Endodermal cell (in vitro differentiated cells): ENCODE data around the gene PRRC2B. TPM values are rescaled to one million over a fixed set of nuclear protein-coding genes. Genes with fewer than 3 reads are reported as not detected.

ENCODE experiments used
- DNase-seq: peaks from one replicate; pipeline ENCODE4 v3.0.0-alpha.2; 2017
- H3K27ac ChIP-seq: 2 replicates; pipeline ENCODE4 v1.5.1; 2013; ENCODE audit warnings: mild to moderate bottlenecking, low read depth, low read length, moderate library complexity
- H3K27me3 ChIP-seq: 2 replicates; pipeline ENCODE4 v1.6.1; 2013; ENCODE audit warnings: mild to moderate bottlenecking, low read length, moderate library complexity; ENCODE audit not compliant: insufficient read depth, control insufficient read depth, poor library complexity, severe bottlenecking
- H3K36me3 ChIP-seq: 2 replicates; pipeline ENCODE4 v1.7.0; 2013; ENCODE audit warnings: mild to moderate bottlenecking, low read length, moderate library complexity; ENCODE audit not compliant: control insufficient read depth, insufficient read depth
- H3K4me1 ChIP-seq: one replicate; pipeline ENCODE4 v1.7.0; 2013; ENCODE audit warnings: low read length; ENCODE audit not compliant: control insufficient read depth, insufficient read depth
- H3K4me3 ChIP-seq: 2 replicates; pipeline ENCODE4 v1.5.1; 2013; ENCODE audit warnings: mild to moderate bottlenecking, low read length, moderate library complexity
- H3K9ac ChIP-seq: 2 replicates; pipeline ENCODE4 v1.6.1; 2013; ENCODE audit warnings: mild to moderate bottlenecking, low read length, moderate library complexity; ENCODE audit not compliant: poor library complexity, severe bottlenecking; ENCODE audit errors: extremely low read depth
- H3K9me3 ChIP-seq: 2 replicates; pipeline ENCODE4 v1.6.1; 2013; ENCODE audit warnings: mild to moderate bottlenecking, low read length, moderate library complexity; ENCODE audit not compliant: control insufficient read depth
- H3K27ac Mint-ChIP-seq: 2 replicates; pipeline ENCODE4 v1.8.0; 2020; ENCODE audit warnings: mixed read lengths
- H3K27me3 Mint-ChIP-seq: 2 replicates; pipeline ENCODE4 v1.8.0; 2021; ENCODE audit warnings: mild to moderate bottlenecking, mixed read lengths; ENCODE audit not compliant: insufficient read depth
- H3K36me3 Mint-ChIP-seq: 2 replicates; pipeline ENCODE4 v1.8.0; 2020; ENCODE audit warnings: low read depth, mixed read lengths
- H3K4me1 Mint-ChIP-seq: 2 replicates; pipeline ENCODE4 v1.8.0; 2020; ENCODE audit warnings: mixed read lengths
- H3K4me3 Mint-ChIP-seq: 2 replicates; pipeline ENCODE4 v1.8.0; 2020; ENCODE audit warnings: mild to moderate bottlenecking, moderate library complexity, mixed read lengths
- H3K9me3 Mint-ChIP-seq: 2 replicates; pipeline ENCODE4 v1.8.0; 2020; ENCODE audit warnings: mild to moderate bottlenecking, mixed read lengths
- WGBS, 2 experiments: methylation state at CpG; one replicate each; pipeline versions ENCODE4 v1.1.5 to v1.1.7; 2013; ENCODE audit warnings: missing lambda C conversion rate in 2 of 2, mixed read lengths in 1 of 2; ENCODE audit not compliant: insufficient coverage in 1 of 2, insufficient read length in 1 of 2; 5-methylcytosine and 5-hydroxymethylcytosine counted together
- total RNA-seq, 2 donors: library from RNA; stranded (reverse); fragmentation: NEBNext Ultra II Directional in 1 of 2; extraction: Animal tissue kit (Norgen Biotek cat#: 25700) in 1 of 2; gene quantifications; 2 replicates in 1 of 2; 3 replicates in 1 of 2; pipeline ENCODE4 v1.2.1, GENCODE V29; 2021
- TF ChIP-seq, protein P1 (sequence below): fragments of 200-600 bp; sonication (generic); conservative IDR thresholded peaks from 2 replicates; pipeline ENCODE4 v1.5.0; 2021; ENCODE audit warnings: antibody characterized with exemption, mild to moderate bottlenecking

PRRC2B gene
- total RNA-seq, 2 donors from 2014 or later, result 309 to 334 TPM

DNA sequence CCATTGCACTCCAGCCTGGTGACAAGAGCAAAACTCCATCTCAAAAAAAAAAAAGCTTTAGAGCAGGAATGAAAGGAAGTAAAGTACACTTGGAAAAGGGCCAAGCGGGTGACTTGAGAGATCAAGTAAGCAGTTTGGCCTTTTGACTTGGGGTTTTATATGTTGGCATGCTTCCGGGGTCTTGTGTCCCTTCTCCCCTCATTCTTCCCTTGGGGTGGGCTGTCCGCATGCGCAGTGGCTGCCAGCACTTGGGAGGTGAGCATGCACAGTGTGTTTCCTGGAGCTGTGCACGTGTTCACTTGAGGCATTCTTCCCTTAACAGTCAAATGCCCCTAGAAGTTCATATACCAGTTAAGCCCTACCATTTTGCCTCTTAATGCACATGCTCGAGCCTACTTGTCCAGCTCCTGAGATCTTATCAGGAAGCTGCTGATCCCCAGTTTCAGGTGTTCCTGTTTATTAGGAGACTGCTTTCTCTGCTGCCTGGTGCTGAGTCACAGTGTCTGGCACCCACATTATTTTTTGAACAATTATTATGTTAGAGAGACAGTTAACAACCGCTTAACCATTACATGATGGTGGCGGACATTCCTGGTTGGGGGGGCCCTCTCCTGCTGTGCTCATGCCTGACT, 32.6 kb upstream of the PRRC2B start:
- Histone ChIP-seq H3K4me3 (no peak overlapping the region), H3K4me1 (no peaks in the 10 kb centered on the region), H3K27me3 (no peaks in the 10 kb centered on the region), H3K9ac (no peak overlapping the region), H3K36me3 (no peaks in the 10 kb centered on the region), H3K27ac (no peak overlapping the region), H3K9me3 (no peaks in the 10 kb centered on the region)
- H3K9me3 Mint-ChIP-seq, result no peaks in the 10 kb centered on the region
- no peak overlapping the region for H3K4me3 Mint-ChIP-seq
- H3K36me3 Mint-ChIP-seq, result no peaks in the 10 kb centered on the region
- DNase-seq, result no peak
- TF ChIP-seq, protein P1, sequence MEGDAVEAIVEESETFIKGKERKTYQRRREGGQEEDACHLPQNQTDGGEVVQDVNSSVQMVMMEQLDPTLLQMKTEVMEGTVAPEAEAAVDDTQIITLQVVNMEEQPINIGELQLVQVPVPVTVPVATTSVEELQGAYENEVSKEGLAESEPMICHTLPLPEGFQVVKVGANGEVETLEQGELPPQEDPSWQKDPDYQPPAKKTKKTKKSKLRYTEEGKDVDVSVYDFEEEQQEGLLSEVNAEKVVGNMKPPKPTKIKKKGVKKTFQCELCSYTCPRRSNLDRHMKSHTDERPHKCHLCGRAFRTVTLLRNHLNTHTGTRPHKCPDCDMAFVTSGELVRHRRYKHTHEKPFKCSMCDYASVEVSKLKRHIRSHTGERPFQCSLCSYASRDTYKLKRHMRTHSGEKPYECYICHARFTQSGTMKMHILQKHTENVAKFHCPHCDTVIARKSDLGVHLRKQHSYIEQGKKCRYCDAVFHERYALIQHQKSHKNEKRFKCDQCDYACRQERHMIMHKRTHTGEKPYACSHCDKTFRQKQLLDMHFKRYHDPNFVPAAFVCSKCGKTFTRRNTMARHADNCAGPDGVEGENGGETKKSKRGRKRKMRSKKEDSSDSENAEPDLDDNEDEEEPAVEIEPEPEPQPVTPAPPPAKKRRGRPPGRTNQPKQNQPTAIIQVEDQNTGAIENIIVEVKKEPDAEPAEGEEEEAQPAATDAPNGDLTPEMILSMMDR, result no peak
- WGBS, 2 experiments, result 89 to 94% methylated on average over 6 to 8 of the region's 8 CpGs
- no peaks in the 10 kb centered on the region for H3K27me3 Mint-ChIP-seq
- no peak overlapping the region for H3K27ac Mint-ChIP-seq
- peaks cover 16% of the 10 kb centered on the region for H3K4me1 Mint-ChIP-seq

DNA sequence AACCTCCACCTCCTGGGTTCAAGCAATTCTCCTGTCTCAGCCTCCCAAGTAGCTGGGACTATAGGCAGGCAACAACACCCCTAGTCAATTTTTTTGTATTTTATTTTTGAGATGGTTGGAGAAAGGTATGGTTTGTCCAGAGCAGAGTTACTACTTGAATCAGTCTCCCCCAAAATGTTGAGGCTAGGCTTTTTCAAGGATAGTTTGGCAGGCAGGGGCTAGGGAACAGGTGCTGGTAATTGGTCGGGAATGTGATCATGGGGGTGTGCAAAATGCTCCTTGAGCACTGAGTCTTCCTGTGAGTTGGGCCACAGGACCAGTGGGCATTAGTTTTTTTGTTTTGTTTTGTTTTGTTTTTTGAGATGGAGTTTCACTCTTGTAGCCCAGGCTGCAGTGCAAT, 28.3 kb upstream of the PRRC2B start:
- Mint-ChIP-seq H3K4me1 (peaks cover 11% of the 10 kb centered on the region), H3K9me3 (no peaks in the 10 kb centered on the region), H3K27ac (no peak overlapping the region), H3K27me3 (no peaks in the 10 kb centered on the region), H3K4me3 (no peak overlapping the region), H3K36me3 (no peaks in the 10 kb centered on the region)
- H3K36me3 ChIP-seq, result no peaks in the 10 kb centered on the region
- H3K27ac ChIP-seq, result no peak overlapping the region
- no peak overlapping the region for H3K9ac ChIP-seq
- WGBS, 2 experiments, result 88 to 100% methylated on average over 1 of the region's 1 CpG
- H3K9me3 ChIP-seq, result no peaks in the 10 kb centered on the region
- TF ChIP-seq, protein P1, result no peak
- DNase-seq, result no peak
- no peak overlapping the region for H3K4me3 ChIP-seq
- H3K4me1 ChIP-seq, result no peaks in the 10 kb centered on the region
- H3K27me3 ChIP-seq, result no peaks in the 10 kb centered on the region

DNA sequence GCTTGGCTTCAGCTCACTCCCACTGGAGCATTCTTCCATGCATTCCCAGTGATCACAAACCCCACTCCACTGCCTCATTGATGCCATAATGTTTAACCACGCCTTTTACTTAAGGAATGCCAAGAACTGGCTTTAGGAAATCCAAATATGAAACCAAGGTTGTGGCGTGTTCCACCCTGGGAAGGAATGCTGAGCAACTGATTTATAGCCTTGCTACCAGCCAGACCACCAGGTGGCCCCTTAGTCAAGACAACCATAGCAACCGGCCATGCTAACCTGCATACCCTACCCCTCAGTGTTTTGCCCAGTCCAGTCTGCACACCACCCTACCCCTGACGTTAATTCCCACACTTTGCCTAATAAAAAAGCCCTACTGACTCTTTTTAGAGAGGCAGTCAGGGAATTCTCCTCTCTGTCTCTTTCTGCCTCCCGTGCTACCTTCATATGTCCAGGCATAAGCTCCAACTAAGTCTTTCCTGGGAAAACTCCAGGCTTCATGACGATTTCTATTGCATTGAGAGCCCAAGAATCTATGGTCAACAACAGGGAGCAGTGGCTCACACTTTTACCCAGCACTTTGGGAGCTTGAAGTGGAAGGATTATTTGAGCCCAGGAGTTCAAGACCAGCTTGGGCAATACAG, 27.0 kb upstream of the PRRC2B start:
- no peaks in the 10 kb centered on the region for H3K4me1 ChIP-seq
- H3K4me3 ChIP-seq, result no peak overlapping the region
- Mint-ChIP-seq H3K9me3 (no peaks in the 10 kb centered on the region), H3K4me3 (no peak overlapping the region), H3K4me1 (peaks cover 6% of the 10 kb centered on the region), H3K27me3 (no peaks in the 10 kb centered on the region), H3K36me3 (no peaks in the 10 kb centered on the region), H3K27ac (peak overlapping the region; percentile 64)
- no peaks in the 10 kb centered on the region for H3K36me3 ChIP-seq
- H3K9ac ChIP-seq, result no peak overlapping the region
- H3K27me3 ChIP-seq, result no peaks in the 10 kb centered on the region
- H3K27ac ChIP-seq, result no peak overlapping the region
- TF ChIP-seq, protein P1, result peak; percentile 75
- WGBS, 2 experiments, result 65 to 73% methylated on average over 5 to 6 of the region's 6 CpGs
- H3K9me3 ChIP-seq, result no peaks in the 10 kb centered on the region
- peak; percentile 78 for DNase-seq
